ENCODE results near the gene KCNQ5.

Gene KCNQ5

GRCh38 chr6:73074175-73074574, 452.3 kb downstream of the KCNQ5 start:
- Histone ChIP-seq H3K36me3 (replicated peaks in 1 of 2; ENCODE audit: control insufficient read depth in 2 of 2, insufficient read depth in 2 of 2, low read length in 2 of 2) (no peaks in the 10 kb centered on the region), H2BK15ac (ENCODE audit: low read length) (no peak overlapping the region), H3K18ac (ENCODE audit: low read length) (no peak overlapping the region), H3K79me1 (ENCODE audit: low read depth, low read length) (no peaks in the 10 kb centered on the region), H3K27ac (replicated peaks; ENCODE audit: low read length) (no peak overlapping the region), H3K23ac (ENCODE audit: low read depth, low read length, poor library complexity) (no peak overlapping the region), H3K4ac (ENCODE audit: low read length) (no peak overlapping the region), H3K4me2 (ENCODE audit: insufficient read depth, low read length, poor library complexity, severe bottlenecking) (no peak overlapping the region), H3K9me3 (replicated peaks in 1 of 2; ENCODE audit: control insufficient read depth in 2 of 2, insufficient read depth in 1 of 2, low read depth in 1 of 2, low read length in 2 of 2) (no peaks in the 10 kb centered on the region), H2AFZ (ENCODE audit: low read length) (no peak overlapping the region), H3K9ac (ENCODE audit: low read depth, low read length, poor library complexity) (no peak overlapping the region), H4K91ac (ENCODE audit: low read depth, low read length, poor library complexity) (no peak overlapping the region), H4K8ac (ENCODE audit: low read depth, low read length) (no peak overlapping the region), H2BK12ac (ENCODE audit: low read length) (no peak overlapping the region), H2AK5ac (ENCODE audit: low read depth, low read length) (no peak overlapping the region), H3K4me3 (ENCODE audit: low read length in 2 of 2) (no peak overlapping the region), H3K27me3 (ENCODE audit: control insufficient read depth in 3 of 3, insufficient read depth in 3 of 3, low read depth in 1 of 3, low read length in 3 of 3) (peaks cover 0 to 2% (median 0%) of the 10 kb centered on the region in 3 experiments), H2BK5ac (ENCODE audit: low read length) (no peak overlapping the region), H3K14ac (ENCODE audit: low read length) (no peak overlapping the region), H3K4me1 (ENCODE audit: control insufficient read depth in 2 of 2, insufficient read depth in 1 of 2, low read depth in 1 of 2, low read length in 2 of 2) (no peaks in the 10 kb centered on the region), H2BK120ac (ENCODE audit: low read depth, low read length) (no peak overlapping the region)
- DNase-seq (ENCODE audit: low spot score) = no peak
- WGBS, 2 donors (ENCODE audit: extremely low coverage in 2 of 2, insufficient read length in 2 of 2, insufficient replicate concordance in 1 of 2) = no CpG with 5 or more reads among the region's 1 CpG

DNA sequence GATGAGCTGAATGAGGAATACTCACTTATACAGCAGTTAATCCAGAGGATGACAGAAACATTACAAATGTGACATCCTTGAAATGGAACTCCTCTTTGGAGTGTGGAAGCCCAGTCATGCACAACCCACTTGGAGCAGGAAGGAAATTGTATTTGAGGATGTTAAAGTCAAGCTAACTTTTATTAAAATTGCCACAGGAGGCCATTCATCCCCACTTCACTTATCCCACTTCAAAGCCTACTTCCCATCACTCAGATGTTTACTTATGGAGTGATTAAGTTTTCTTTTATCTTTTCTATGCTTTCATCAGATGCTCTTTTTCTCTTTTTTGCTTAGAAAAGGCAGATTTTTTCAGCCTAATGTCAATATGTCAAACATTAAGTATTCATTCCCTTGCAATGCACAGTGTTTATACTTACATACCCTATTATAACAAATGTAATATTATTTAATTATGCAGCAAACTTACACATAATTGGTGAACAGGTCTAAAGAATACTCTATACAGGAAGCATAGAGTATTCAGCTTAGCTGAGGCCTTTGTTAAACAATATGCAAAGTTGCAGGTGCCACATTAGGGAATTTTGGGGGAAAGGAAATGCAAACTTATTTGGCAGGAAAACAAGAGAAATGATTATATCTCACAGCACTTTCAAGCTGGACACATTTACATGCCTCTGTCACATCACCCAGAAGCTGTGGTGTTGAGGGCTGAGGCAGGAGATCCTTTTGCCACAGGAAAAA, 454.5 kb downstream of the KCNQ5 start:
- H3K23ac ChIP-seq (ENCODE audit: low read depth, low read length, poor library complexity) = no peak overlapping the region
- H3K9me3 ChIP-seq (replicated peaks in 1 of 2; ENCODE audit: control insufficient read depth in 2 of 2, insufficient read depth in 1 of 2, low read depth in 1 of 2, low read length in 2 of 2) = no peaks in the 10 kb centered on the region
- no peak overlapping the region for H2BK15ac ChIP-seq (ENCODE audit: low read length)
- H3K27me3 ChIP-seq (ENCODE audit: control insufficient read depth in 3 of 3, insufficient read depth in 3 of 3, low read depth in 1 of 3, low read length in 3 of 3) = peaks cover 0 to 2% (median 0%) of the 10 kb centered on the region in 3 experiments
- no peak overlapping the region for H2AK5ac ChIP-seq (ENCODE audit: low read depth, low read length)
- H3K9ac ChIP-seq (ENCODE audit: low read depth, low read length, poor library complexity) = no peak overlapping the region
- H2AFZ ChIP-seq (ENCODE audit: low read length) = no peak overlapping the region
- no peaks in the 10 kb centered on the region for H3K79me1 ChIP-seq (ENCODE audit: low read depth, low read length)
- no peak overlapping the region for H4K8ac ChIP-seq (ENCODE audit: low read depth, low read length)
- no peak for DNase-seq (ENCODE audit: low spot score)
- no peak overlapping the region for H2BK5ac ChIP-seq (ENCODE audit: low read length)
- no peak overlapping the region for H4K91ac ChIP-seq (ENCODE audit: low read depth, low read length, poor library complexity)
- no peak overlapping the region for H2BK120ac ChIP-seq (ENCODE audit: low read depth, low read length)
- no peak overlapping the region for H3K18ac ChIP-seq (ENCODE audit: low read length)
- no peak overlapping the region for H3K27ac ChIP-seq (replicated peaks; ENCODE audit: low read length)
- no peak overlapping the region for H2BK12ac ChIP-seq (ENCODE audit: low read length)
- no peaks in the 10 kb centered on the region for H3K4me1 ChIP-seq (ENCODE audit: control insufficient read depth in 2 of 2, insufficient read depth in 1 of 2, low read depth in 1 of 2, low read length in 2 of 2)
- H3K4me2 ChIP-seq (ENCODE audit: insufficient read depth, low read length, poor library complexity, severe bottlenecking) = no peak overlapping the region
- no peak overlapping the region for H3K14ac ChIP-seq (ENCODE audit: low read length)
- no peak overlapping the region for H3K4ac ChIP-seq (ENCODE audit: low read length)
- H3K4me3 ChIP-seq (ENCODE audit: low read length in 2 of 2) = no peak overlapping the region
- H3K36me3 ChIP-seq (replicated peaks in 1 of 2; ENCODE audit: control insufficient read depth in 2 of 2, insufficient read depth in 2 of 2, low read length in 2 of 2) = no peaks in the 10 kb centered on the region

DNA sequence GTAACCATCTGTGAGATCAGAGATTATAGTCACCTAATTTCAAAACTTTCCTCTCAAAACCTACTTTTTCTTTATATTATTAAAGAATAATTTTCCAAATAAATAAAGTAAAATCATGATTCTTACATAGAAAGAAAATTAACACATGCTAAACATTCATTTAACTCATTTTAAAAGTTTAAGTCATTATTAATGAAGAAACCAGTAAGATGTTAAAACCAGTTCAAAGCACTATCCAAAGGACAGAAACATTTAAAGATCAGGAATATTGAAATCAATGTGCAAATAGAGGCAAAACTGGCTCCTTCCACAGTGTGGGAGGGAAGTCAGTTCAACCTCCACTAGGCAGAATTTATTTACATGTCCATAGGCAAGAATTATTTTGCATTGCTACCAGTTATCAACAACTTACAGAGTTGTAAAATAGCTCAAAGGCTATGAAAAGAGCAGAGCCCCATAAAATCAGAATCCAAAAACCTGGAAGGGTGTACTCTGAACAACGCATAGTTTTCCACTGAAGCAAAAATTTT, 456.5 kb downstream of the KCNQ5 start:
- Histone ChIP-seq H2BK120ac (ENCODE audit: low read depth, low read length) (no peak overlapping the region), H3K23ac (ENCODE audit: low read depth, low read length, poor library complexity) (no peak overlapping the region), H3K9me3 (replicated peaks in 1 of 2; ENCODE audit: control insufficient read depth in 2 of 2, insufficient read depth in 1 of 2, low read depth in 1 of 2, low read length in 2 of 2) (no peaks in the 10 kb centered on the region), H4K8ac (ENCODE audit: low read depth, low read length) (no peak overlapping the region), H3K27ac (replicated peaks; ENCODE audit: low read length) (no peak overlapping the region), H3K79me1 (ENCODE audit: low read depth, low read length) (no peaks in the 10 kb centered on the region), H2BK5ac (ENCODE audit: low read length) (no peak overlapping the region), H3K27me3 (ENCODE audit: control insufficient read depth in 3 of 3, insufficient read depth in 3 of 3, low read depth in 1 of 3, low read length in 3 of 3) (no peaks in the 10 kb centered on the region), H3K4ac (ENCODE audit: low read length) (no peak overlapping the region), H2AK5ac (ENCODE audit: low read depth, low read length) (no peak overlapping the region), H2AFZ (ENCODE audit: low read length) (no peak overlapping the region), H3K9ac (ENCODE audit: low read depth, low read length, poor library complexity) (no peak overlapping the region), H3K4me3 (ENCODE audit: low read length in 2 of 2) (no peak overlapping the region), H4K91ac (ENCODE audit: low read depth, low read length, poor library complexity) (no peak overlapping the region), H3K4me2 (ENCODE audit: insufficient read depth, low read length, poor library complexity, severe bottlenecking) (no peak overlapping the region), H3K14ac (ENCODE audit: low read length) (no peak overlapping the region), H3K36me3 (replicated peaks in 1 of 2; ENCODE audit: control insufficient read depth in 2 of 2, insufficient read depth in 2 of 2, low read length in 2 of 2) (no peaks in the 10 kb centered on the region), H3K18ac (ENCODE audit: low read length) (no peak overlapping the region), H2BK15ac (ENCODE audit: low read length) (no peak overlapping the region), H2BK12ac (ENCODE audit: low read length) (no peak overlapping the region), H3K4me1 (ENCODE audit: control insufficient read depth in 2 of 2, insufficient read depth in 1 of 2, low read depth in 1 of 2, low read length in 2 of 2) (peaks cover 0 to 2% of the 10 kb centered on the region in 2 donors)
- whole genome bisulfite sequencing, 2 donors (ENCODE audit: extremely low coverage in 2 of 2, insufficient read length in 2 of 2, insufficient replicate concordance in 1 of 2) = no CpG with 5 or more reads among the region's 1 CpG
- DNase-seq (ENCODE audit: low spot score) = no peak

DNA sequence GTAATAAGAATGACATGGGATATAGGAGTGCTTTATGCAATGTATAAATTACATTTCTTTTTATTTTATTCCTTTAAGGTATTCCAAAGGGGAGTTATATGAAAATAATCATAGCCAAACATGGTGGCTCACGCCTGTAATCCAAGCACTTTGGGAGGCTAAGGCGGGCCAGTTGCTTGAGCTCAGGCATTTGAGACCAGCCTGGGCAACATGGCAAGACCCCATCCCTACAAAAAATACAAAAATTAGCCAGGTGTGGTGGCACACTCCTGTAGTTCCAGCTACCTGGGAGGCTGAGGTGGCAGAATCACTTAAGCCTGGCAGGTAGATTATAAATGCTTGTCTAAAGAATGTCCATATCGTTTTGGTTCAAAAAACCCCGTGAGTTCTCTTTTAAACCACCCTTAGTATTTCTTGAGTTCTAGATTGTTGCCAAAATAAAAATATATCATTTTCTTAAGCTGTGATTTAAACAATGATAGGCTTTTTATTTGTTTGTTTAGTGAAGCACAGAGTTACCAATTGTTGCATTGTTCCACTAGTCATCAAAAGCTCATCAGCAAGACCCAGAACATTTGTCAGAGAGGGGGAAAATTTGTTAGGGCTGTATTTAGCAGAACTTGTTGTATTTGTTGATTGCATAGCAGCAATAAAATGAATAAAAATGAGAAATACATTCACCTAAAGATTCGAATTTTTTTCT, 457.2 kb downstream of the KCNQ5 start:
- no peak overlapping the region for H3K4me2 ChIP-seq (ENCODE audit: insufficient read depth, low read length, poor library complexity, severe bottlenecking)
- WGBS, 2 donors (ENCODE audit: extremely low coverage in 2 of 2, insufficient read length in 2 of 2, insufficient replicate concordance in 1 of 2) = no CpG with 5 or more reads among the region's 5 CpGs
- no peak overlapping the region for H4K8ac ChIP-seq (ENCODE audit: low read depth, low read length)
- no peak overlapping the region for H2BK15ac ChIP-seq (ENCODE audit: low read length)
- no peak overlapping the region for H4K91ac ChIP-seq (ENCODE audit: low read depth, low read length, poor library complexity)
- peaks cover 0 to 2% of the 10 kb centered on the region in 2 donors for H3K4me1 ChIP-seq (ENCODE audit: control insufficient read depth in 2 of 2, insufficient read depth in 1 of 2, low read depth in 1 of 2, low read length in 2 of 2)
- no peak overlapping the region for H3K9ac ChIP-seq (ENCODE audit: low read depth, low read length, poor library complexity)
- H3K18ac ChIP-seq (ENCODE audit: low read length) = no peak overlapping the region
- no peak overlapping the region for H2BK5ac ChIP-seq (ENCODE audit: low read length)
- no peaks in the 10 kb centered on the region for H3K36me3 ChIP-seq (replicated peaks in 1 of 2; ENCODE audit: control insufficient read depth in 2 of 2, insufficient read depth in 2 of 2, low read length in 2 of 2)
- H2AFZ ChIP-seq (ENCODE audit: low read length) = no peak overlapping the region
- no peak overlapping the region for H3K4ac ChIP-seq (ENCODE audit: low read length)
- no peak overlapping the region for H2AK5ac ChIP-seq (ENCODE audit: low read depth, low read length)
- H2BK120ac ChIP-seq (ENCODE audit: low read depth, low read length) = no peak overlapping the region
- no peak overlapping the region for H3K27ac ChIP-seq (replicated peaks; ENCODE audit: low read length)
- no peak overlapping the region for H3K4me3 ChIP-seq (ENCODE audit: low read length in 2 of 2)
- H3K23ac ChIP-seq (ENCODE audit: low read depth, low read length, poor library complexity) = no peak overlapping the region
- H3K27me3 ChIP-seq (ENCODE audit: control insufficient read depth in 3 of 3, insufficient read depth in 3 of 3, low read depth in 1 of 3, low read length in 3 of 3) = no peaks in the 10 kb centered on the region
- DNase-seq (ENCODE audit: low spot score) = no peak
- no peak overlapping the region for H3K14ac ChIP-seq (ENCODE audit: low read length)
- H2BK12ac ChIP-seq (ENCODE audit: low read length) = no peak overlapping the region
- no peaks in the 10 kb centered on the region for H3K79me1 ChIP-seq (ENCODE audit: low read depth, low read length)
- no peaks in the 10 kb centered on the region for H3K9me3 ChIP-seq (replicated peaks in 1 of 2; ENCODE audit: control insufficient read depth in 2 of 2, insufficient read depth in 1 of 2, low read depth in 1 of 2, low read length in 2 of 2)
